Measurements from ENCODE around the gene TFAM. TPM values are rescaled to one million over a fixed set of nuclear protein-coding genes. Genes with fewer than 3 reads are reported as not detected.

Gene TFAM
- total RNA-seq, 4 donors from 2014 or later: 9.2 to 21.7 (median 15.0) TPM

GRCh38 chr10:58385784-58386112 is 538 bp downstream of the TFAM start:
- Histone ChIP-seq H3K27ac (peak overlapping the region; percentile 82 to 94 (median 87)), H3K36me3 (peaks cover 0 to 31% of the 10 kb centered on the region in 2 donors), H3K9me3 (no peaks in the 10 kb centered on the region), H3K27me3 (no peaks in the 10 kb centered on the region), H3K4me1 (peaks cover 3 to 15% of the 10 kb centered on the region in 2 donors), H3K4me3 (peak overlapping the region; percentile 72 to 87 (median 76))
- TF ChIP-seq, protein P1, sequence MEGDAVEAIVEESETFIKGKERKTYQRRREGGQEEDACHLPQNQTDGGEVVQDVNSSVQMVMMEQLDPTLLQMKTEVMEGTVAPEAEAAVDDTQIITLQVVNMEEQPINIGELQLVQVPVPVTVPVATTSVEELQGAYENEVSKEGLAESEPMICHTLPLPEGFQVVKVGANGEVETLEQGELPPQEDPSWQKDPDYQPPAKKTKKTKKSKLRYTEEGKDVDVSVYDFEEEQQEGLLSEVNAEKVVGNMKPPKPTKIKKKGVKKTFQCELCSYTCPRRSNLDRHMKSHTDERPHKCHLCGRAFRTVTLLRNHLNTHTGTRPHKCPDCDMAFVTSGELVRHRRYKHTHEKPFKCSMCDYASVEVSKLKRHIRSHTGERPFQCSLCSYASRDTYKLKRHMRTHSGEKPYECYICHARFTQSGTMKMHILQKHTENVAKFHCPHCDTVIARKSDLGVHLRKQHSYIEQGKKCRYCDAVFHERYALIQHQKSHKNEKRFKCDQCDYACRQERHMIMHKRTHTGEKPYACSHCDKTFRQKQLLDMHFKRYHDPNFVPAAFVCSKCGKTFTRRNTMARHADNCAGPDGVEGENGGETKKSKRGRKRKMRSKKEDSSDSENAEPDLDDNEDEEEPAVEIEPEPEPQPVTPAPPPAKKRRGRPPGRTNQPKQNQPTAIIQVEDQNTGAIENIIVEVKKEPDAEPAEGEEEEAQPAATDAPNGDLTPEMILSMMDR (IDR thresholded peaks at IDR 0.05 in 4 of 5, conservative IDR thresholded peaks at IDR 0.05 in 1 of 5): no peak
- no peak for TF ChIP-seq POLR2A (IDR thresholded peaks at IDR 0.05)
- DNase-seq (peak; percentile 11 to 37), ATAC-seq (peak; percentile 26 to 27)
- intact Hi-C loops (cut with DNase I; ENCODE audit: low total_unique reads) (loop anchor here (1.0 to 5.0 kb wide), 4 partner anchors 50 to 208 kb away; partner anchors contain the start of genes CISD1 and UBE2D1), in situ Hi-C loops (cut with MboI; ENCODE audit: low sequenced_read_pairs in 4 of 4) (loop anchor here in 2 of 4 donors (10.0 to 25.0 kb wide), 3 partner anchors 61 to 198 kb away; no protein-coding TSS in a partner anchor)

DNA sequence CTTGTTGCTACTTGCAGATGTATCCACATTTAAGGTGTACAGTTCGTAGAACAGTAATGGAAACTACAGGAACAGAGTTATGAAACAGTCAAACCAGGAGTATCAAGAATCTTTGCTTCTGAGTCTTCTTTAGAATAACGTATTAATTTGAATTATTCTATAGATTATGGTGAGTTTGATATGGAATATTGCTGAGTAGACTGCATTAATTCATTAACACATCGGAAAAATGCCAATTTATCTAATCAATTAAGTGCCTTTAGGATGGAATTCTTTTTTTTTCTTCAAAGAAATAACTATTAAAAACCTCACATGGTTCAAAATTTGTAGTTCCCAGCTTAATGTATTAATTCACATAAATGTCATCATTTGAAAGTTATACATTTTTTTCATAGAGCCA is 3.8 kb downstream of the TFAM start:
- no peak for ATAC-seq
- no peak for DNase-seq
- H3K4me3 ChIP-seq: no peak overlapping the region
- H3K27me3 ChIP-seq: no peaks in the 10 kb centered on the region
- H3K36me3 ChIP-seq: peaks cover 0 to 58% of the 10 kb centered on the region in 2 donors
- intact Hi-C loops (cut with DNase I; ENCODE audit: low total_unique reads): loop anchor here (5.0 kb wide), 1 partner anchor 212 kb away; no protein-coding TSS in a partner anchor
- H3K27ac ChIP-seq: no peak overlapping the region
- no peaks in the 10 kb centered on the region for H3K9me3 ChIP-seq
- peaks cover 3 to 14% of the 10 kb centered on the region in 2 donors for H3K4me1 ChIP-seq
- in situ Hi-C loops (cut with MboI; ENCODE audit: low sequenced_read_pairs in 4 of 4): loop anchor here in 2 of 4 donors (10.0 to 25.0 kb wide), 3 partner anchors 64 to 202 kb away; no protein-coding TSS in a partner anchor
- no peak for TF ChIP-seq POLR2A (IDR thresholded peaks at IDR 0.05)
- TF ChIP-seq, protein P1 (IDR thresholded peaks at IDR 0.05 in 4 of 5, conservative IDR thresholded peaks at IDR 0.05 in 1 of 5): no peak

DNA sequence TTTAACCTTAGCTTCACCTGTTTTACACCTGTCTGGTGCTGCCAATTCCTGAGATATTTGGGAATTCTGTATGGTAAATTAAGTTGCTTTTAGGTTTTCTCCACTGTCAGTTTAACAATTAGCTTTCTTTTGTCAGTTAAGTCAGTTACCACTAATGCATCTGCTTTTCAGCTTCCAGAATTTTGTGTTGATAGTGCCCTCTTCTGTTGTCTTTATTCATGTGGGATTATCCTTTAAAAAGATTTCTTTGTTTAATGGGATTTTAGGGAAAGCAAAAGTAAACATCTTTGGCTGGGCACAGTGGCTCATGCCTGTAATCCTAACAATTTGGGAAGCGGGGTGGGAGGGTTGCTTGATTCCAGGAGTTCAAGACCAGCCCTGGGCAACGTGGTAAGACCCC is 8.1 kb downstream of the TFAM start:
- in situ Hi-C loops (cut with MboI; ENCODE audit: low sequenced_read_pairs in 4 of 4): loop anchor here in 2 of 4 donors (25.0 kb wide), 1 partner anchor 206 kb away; no protein-coding TSS in a partner anchor
- TF ChIP-seq, protein P1 (IDR thresholded peaks at IDR 0.05 in 4 of 5, conservative IDR thresholded peaks at IDR 0.05 in 1 of 5): no peak
- TF ChIP-seq POLR2A (IDR thresholded peaks at IDR 0.05): no peak
- H3K27me3 ChIP-seq: no peaks in the 10 kb centered on the region
- no peak for DNase-seq
- ATAC-seq: no peak
- H3K4me1 ChIP-seq: no peaks in the 10 kb centered on the region
- no peaks in the 10 kb centered on the region for H3K9me3 ChIP-seq
- peaks cover 0 to 91% of the 10 kb centered on the region in 2 donors for H3K36me3 ChIP-seq
- intact Hi-C loops (cut with DNase I; ENCODE audit: low total_unique reads): no loop called here
- H3K4me3 ChIP-seq: no peak overlapping the region
- no peak overlapping the region for H3K27ac ChIP-seq

DNA sequence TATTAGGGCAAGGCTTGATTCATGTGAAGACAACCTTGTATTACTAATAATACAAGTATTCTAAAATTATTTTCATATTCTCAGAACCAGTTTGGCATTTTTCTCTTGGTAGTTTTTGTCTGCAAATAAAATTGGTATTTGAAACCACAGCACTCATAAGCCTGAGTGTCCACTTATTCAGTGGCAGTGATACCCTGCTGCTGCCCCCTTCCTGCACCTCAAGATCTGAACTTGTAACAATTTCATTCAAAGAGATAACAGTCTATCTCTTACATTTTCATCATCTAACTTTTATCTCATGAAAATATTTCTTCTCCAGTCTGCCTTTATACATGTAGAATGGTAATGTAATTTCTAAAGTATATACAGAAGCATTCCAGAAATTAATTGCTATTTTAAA is 9.3 kb downstream of the TFAM start:
- no peaks in the 10 kb centered on the region for H3K27me3 ChIP-seq
- H3K27ac ChIP-seq: no peak overlapping the region
- H3K36me3 ChIP-seq: peaks cover 0 to 80% of the 10 kb centered on the region in 2 donors
- no peak for ATAC-seq
- DNase-seq: no peak
- H3K4me3 ChIP-seq: no peak overlapping the region
- TF ChIP-seq, protein P1 (IDR thresholded peaks at IDR 0.05 in 4 of 5, conservative IDR thresholded peaks at IDR 0.05 in 1 of 5): no peak
- TF ChIP-seq POLR2A (IDR thresholded peaks at IDR 0.05): no peak
- no peaks in the 10 kb centered on the region for H3K4me1 ChIP-seq
- no peaks in the 10 kb centered on the region for H3K9me3 ChIP-seq
- intact Hi-C loops (cut with DNase I; ENCODE audit: low total_unique reads): no loop called here
- in situ Hi-C loops (cut with MboI; ENCODE audit: low sequenced_read_pairs in 4 of 4): loop anchor here in 2 of 4 donors (25.0 kb wide), 1 partner anchor 207 kb away; no protein-coding TSS in a partner anchor
